Measurements from ENCODE around the gene SYNC. TPM values are rescaled to one million over a fixed set of nuclear protein-coding genes. Genes with fewer than 3 reads are reported as not detected.

SYNC gene
- total and polyA plus RNA-seq, 4 donors = 11.4 to 89.8 (median 37.2) TPM

- WGBS, 2 donors = 82 to 84% methylated on average over 4 of the region's 4 CpGs
- Histone ChIP-seq H3K36me3 (ENCODE audit: control insufficient read depth in 1 of 2, insufficient read depth in 2 of 2, low read length in 1 of 2) (no peaks in the 10 kb centered on the region), H3K4me3 (ENCODE audit: low read length in 2 of 2) (no peak overlapping the region), H3K27me3 (ENCODE audit: control insufficient read depth in 1 of 2, insufficient read depth in 2 of 2, low read length in 1 of 2) (no peaks in the 10 kb centered on the region), H3K9me3 (ENCODE audit: control insufficient read depth, low read length) (no peaks in the 10 kb centered on the region), H3K4me1 (ENCODE audit: control insufficient read depth in 1 of 2, insufficient read depth in 2 of 2, low read length in 2 of 2) (no peaks in the 10 kb centered on the region), H3K27ac (ENCODE audit: low read depth in 1 of 2, low read length in 2 of 2) (no peak overlapping the region)
- ATAC-seq (ENCODE audit: low FRiP score) = no peak
- no peak for DNase-seq
- intact Hi-C loops (cut with DNase I) = loop anchor here in 1 of 2 donors (5.0 kb wide), 1 partner anchor 41 kb away; the partner anchor contains the start of gene SYNC
Measured at GRCh38 chr1:32742956-32743355, 40.4 kb upstream of the SYNC start.

- ATAC-seq (ENCODE audit: low FRiP score) = peak; percentile 16
- Histone ChIP-seq H3K9me3 (ENCODE audit: control insufficient read depth, low read length) (no peaks in the 10 kb centered on the region), H3K36me3 (ENCODE audit: control insufficient read depth in 1 of 2, insufficient read depth in 2 of 2, low read length in 1 of 2) (no peaks in the 10 kb centered on the region), H3K4me1 (ENCODE audit: control insufficient read depth in 1 of 2, insufficient read depth in 2 of 2, low read length in 2 of 2) (no peaks in the 10 kb centered on the region), H3K27me3 (ENCODE audit: control insufficient read depth in 1 of 2, insufficient read depth in 2 of 2, low read length in 1 of 2) (no peaks in the 10 kb centered on the region), H3K27ac (ENCODE audit: low read depth in 1 of 2, low read length in 2 of 2) (peak overlapping the region in 1 of 2 donors; percentile 25), H3K4me3 (ENCODE audit: low read length in 2 of 2) (peak overlapping the region; percentile 71 to 87)
- no peak for DNase-seq
- WGBS, 2 donors = 18 to 30% methylated on average over 12 to 28 of the region's 28 CpGs
- intact Hi-C loops (cut with DNase I) = loop anchor here in 1 of 2 donors (5.0 kb wide), 1 partner anchor 40 kb away; the partner anchor contains the start of gene SYNC
Measured at GRCh38 chr1:32742199-32742947, 39.8 kb upstream of the SYNC start.

DNA sequence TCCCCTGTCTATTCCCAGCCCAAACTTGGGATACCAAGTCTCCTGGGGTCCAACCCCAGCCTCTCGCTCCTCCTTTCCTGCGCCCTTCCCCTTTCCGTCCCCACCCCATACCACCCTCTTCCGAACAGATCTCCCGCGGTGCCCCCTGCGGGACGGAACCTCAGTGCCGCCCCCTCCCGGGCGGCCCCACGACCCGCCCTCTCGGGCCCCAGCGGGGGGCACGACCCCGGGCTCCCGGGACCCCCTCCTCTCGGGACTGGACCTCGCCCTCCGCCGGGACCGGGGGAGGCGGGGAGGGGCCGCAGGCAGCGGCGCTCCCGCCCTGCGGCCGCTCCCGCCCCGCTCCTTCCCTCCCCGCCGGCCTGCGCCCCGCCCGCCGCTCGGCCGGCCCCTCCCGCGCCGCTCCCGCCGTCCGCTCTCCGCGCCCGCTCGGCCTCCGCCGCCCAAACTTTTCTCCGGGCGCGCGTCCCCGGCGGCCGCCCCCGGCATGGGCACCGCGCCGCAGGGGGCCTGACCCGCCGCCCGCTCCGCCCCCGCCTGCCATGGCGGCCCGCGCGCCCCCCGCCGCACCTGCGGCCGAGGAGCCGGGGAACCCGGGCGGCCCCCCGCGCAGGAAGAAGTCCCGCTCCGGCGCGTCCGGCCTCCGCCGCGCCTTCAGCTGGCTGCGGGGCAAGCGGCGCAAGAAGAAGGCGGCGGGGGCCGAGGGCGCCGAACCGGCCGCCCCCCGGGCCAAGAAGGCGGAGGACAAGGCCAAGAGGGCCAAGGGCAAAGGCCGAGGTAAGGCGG is 39.0 kb upstream of the SYNC start:
- peak overlapping the region in 1 of 2 donors; percentile 25 for H3K27ac ChIP-seq (ENCODE audit: low read depth in 1 of 2, low read length in 2 of 2)
- H3K27me3 ChIP-seq (ENCODE audit: control insufficient read depth in 1 of 2, insufficient read depth in 2 of 2, low read length in 1 of 2) = no peaks in the 10 kb centered on the region
- DNase-seq (peak in 1 of 2 donors; percentile 79), ATAC-seq (ENCODE audit: low FRiP score) (peak; percentile 50)
- intact Hi-C loops (cut with DNase I) = loop anchor here in 1 of 2 donors (5.0 kb wide), 1 partner anchor 39 kb away; the partner anchor contains the start of gene SYNC
- H3K4me1 ChIP-seq (ENCODE audit: control insufficient read depth in 1 of 2, insufficient read depth in 2 of 2, low read length in 2 of 2) = no peaks in the 10 kb centered on the region
- 0 to 1% methylated on average over 48 to 103 of the region's 103 CpGs for WGBS, 2 donors
- peak overlapping the region; percentile 71 to 87 for H3K4me3 ChIP-seq (ENCODE audit: low read length in 2 of 2)
- no peaks in the 10 kb centered on the region for H3K9me3 ChIP-seq (ENCODE audit: control insufficient read depth, low read length)
- H3K36me3 ChIP-seq (ENCODE audit: control insufficient read depth in 1 of 2, insufficient read depth in 2 of 2, low read length in 1 of 2) = no peaks in the 10 kb centered on the region

- WGBS, 2 donors = 18 to 22% methylated on average over 10 of the region's 10 CpGs
- Histone ChIP-seq H3K4me1 (ENCODE audit: control insufficient read depth in 1 of 2, insufficient read depth in 2 of 2, low read length in 2 of 2) (no peaks in the 10 kb centered on the region), H3K9me3 (ENCODE audit: control insufficient read depth, low read length) (no peaks in the 10 kb centered on the region), H3K27ac (ENCODE audit: low read depth in 1 of 2, low read length in 2 of 2) (no peak overlapping the region), H3K4me3 (ENCODE audit: low read length in 2 of 2) (peak overlapping the region; percentile 71 to 87), H3K27me3 (ENCODE audit: control insufficient read depth in 1 of 2, insufficient read depth in 2 of 2, low read length in 1 of 2) (no peaks in the 10 kb centered on the region), H3K36me3 (ENCODE audit: control insufficient read depth in 1 of 2, insufficient read depth in 2 of 2, low read length in 1 of 2) (no peaks in the 10 kb centered on the region)
- intact Hi-C loops (cut with DNase I) = loop anchor here in 1 of 2 donors (5.0 kb wide), 1 partner anchor 39 kb away; the partner anchor contains the start of gene SYNC
- DNase-seq (no peak), ATAC-seq (ENCODE audit: low FRiP score) (no peak)
Measured at GRCh38 chr1:32741059-32741412, 38.5 kb upstream of the SYNC start.

- 91 to 92% methylated on average over 7 of the region's 7 CpGs for WGBS, 2 donors
- ATAC-seq (ENCODE audit: low FRiP score) (no peak), DNase-seq (no peak)
- no peak overlapping the region for H3K27ac ChIP-seq (ENCODE audit: low read depth in 1 of 2, low read length in 2 of 2)
- H3K27me3 ChIP-seq (ENCODE audit: control insufficient read depth in 1 of 2, insufficient read depth in 2 of 2, low read length in 1 of 2) = no peaks in the 10 kb centered on the region
- no peaks in the 10 kb centered on the region for H3K36me3 ChIP-seq (ENCODE audit: control insufficient read depth in 1 of 2, insufficient read depth in 2 of 2, low read length in 1 of 2)
- no peaks in the 10 kb centered on the region for H3K4me1 ChIP-seq (ENCODE audit: control insufficient read depth in 1 of 2, insufficient read depth in 2 of 2, low read length in 2 of 2)
- H3K9me3 ChIP-seq (ENCODE audit: control insufficient read depth, low read length) = no peaks in the 10 kb centered on the region
- no peak overlapping the region for H3K4me3 ChIP-seq (ENCODE audit: low read length in 2 of 2)
- intact Hi-C loops (cut with DNase I) = no loop called here
Measured at GRCh38 chr1:32736812-32737791, 34.5 kb upstream of the SYNC start.

DNA sequence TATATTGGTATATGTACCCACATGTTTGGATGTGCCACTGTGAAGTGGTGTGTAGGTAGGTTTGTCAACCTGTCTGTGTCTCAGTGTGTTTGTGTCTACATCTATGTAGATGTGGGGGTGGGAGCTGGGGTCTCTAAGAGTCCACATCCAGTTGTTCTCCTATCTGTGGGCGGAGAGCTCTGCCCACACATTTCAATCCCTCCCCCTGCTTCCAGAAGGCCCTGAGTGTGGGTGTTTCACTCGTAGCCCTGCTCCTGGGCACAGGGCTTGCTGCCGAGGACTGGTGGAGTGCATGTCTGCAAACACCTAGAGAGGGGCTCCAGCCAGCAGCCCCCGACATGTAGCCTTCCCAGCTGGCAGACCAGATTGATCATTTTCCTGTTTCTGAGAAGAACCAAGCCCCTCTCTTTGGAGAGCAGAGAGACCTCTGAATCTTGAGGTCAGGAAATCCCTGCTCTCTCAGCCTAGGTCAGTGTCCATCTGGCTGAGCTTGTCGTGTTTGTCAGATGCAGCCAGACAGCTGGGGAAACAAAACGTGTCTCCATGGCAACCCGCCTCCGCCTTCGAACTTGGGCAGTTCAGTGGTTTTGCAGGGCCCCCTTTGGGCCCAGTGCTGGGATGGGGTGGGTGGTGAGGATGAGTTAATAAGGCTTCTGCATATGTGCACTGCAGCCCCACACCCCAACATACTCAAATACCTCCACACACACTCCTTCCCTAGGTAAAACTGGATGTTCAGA is 31.2 kb upstream of the SYNC start:
- Histone ChIP-seq H3K9me3 (ENCODE audit: control insufficient read depth, low read length) (no peaks in the 10 kb centered on the region), H3K27ac (ENCODE audit: low read depth in 1 of 2, low read length in 2 of 2) (no peak overlapping the region), H3K27me3 (ENCODE audit: control insufficient read depth in 1 of 2, insufficient read depth in 2 of 2, low read length in 1 of 2) (no peaks in the 10 kb centered on the region), H3K4me3 (ENCODE audit: low read length in 2 of 2) (no peak overlapping the region), H3K4me1 (ENCODE audit: control insufficient read depth in 1 of 2, insufficient read depth in 2 of 2, low read length in 2 of 2) (no peaks in the 10 kb centered on the region), H3K36me3 (ENCODE audit: control insufficient read depth in 1 of 2, insufficient read depth in 2 of 2, low read length in 1 of 2) (no peaks in the 10 kb centered on the region)
- intact Hi-C loops (cut with DNase I) = no loop called here
- DNase-seq = no peak
- WGBS, 2 donors = 76% methylated on average over 9 of the region's 9 CpGs
- no peak for ATAC-seq (ENCODE audit: low FRiP score)

GRCh38 chr1:32729254-32730046 is 26.9 kb upstream of the SYNC start:
- DNase-seq (no peak), ATAC-seq (ENCODE audit: low FRiP score) (no peak)
- intact Hi-C loops (cut with DNase I) = loop anchor here in 1 of 2 donors (2.0 kb wide), 1 partner anchor 49 kb away; no protein-coding TSS in a partner anchor
- H3K27me3 ChIP-seq (ENCODE audit: control insufficient read depth in 1 of 2, insufficient read depth in 2 of 2, low read length in 1 of 2) = no peaks in the 10 kb centered on the region
- WGBS, 2 donors = 84 to 90% methylated on average over 14 of the region's 14 CpGs
- H3K4me1 ChIP-seq (ENCODE audit: control insufficient read depth in 1 of 2, insufficient read depth in 2 of 2, low read length in 2 of 2) = no peaks in the 10 kb centered on the region
- H3K9me3 ChIP-seq (ENCODE audit: control insufficient read depth, low read length) = no peaks in the 10 kb centered on the region
- no peak overlapping the region for H3K4me3 ChIP-seq (ENCODE audit: low read length in 2 of 2)
- no peak overlapping the region for H3K27ac ChIP-seq (ENCODE audit: low read depth in 1 of 2, low read length in 2 of 2)
- no peaks in the 10 kb centered on the region for H3K36me3 ChIP-seq (ENCODE audit: control insufficient read depth in 1 of 2, insufficient read depth in 2 of 2, low read length in 1 of 2)

All from aorta (tissue), 5 donors.